SKM-1 (cell line): ENCODE data around the gene CARNS1.
A peak's percentile ranks its signal among the peaks of the same experiment; 100 is the strongest.

Experiments used
- DNase-seq: peaks from one replicate; lab custom pipeline; 2025; ENCODE audit not compliant: unreplicated experiment; lab: John Stamatoyannopoulos, UW

CARNS1 gene

GRCh38 chr11:67409261-67409666, 6.2 kb upstream of the CARNS1 start:
- DNase-seq, result no peak

GRCh38 chr11:67409781-67410368, 5.6 kb upstream of the CARNS1 start:
- no peak for DNase-seq

GRCh38 chr11:67410369-67410831, 5.1 kb upstream of the CARNS1 start:
- no peak for DNase-seq

GRCh38 chr11:67410984-67411784, 4.3 kb upstream of the CARNS1 start:
- no peak for DNase-seq

GRCh38 chr11:67411785-67412152, 3.7 kb upstream of the CARNS1 start:
- no peak for DNase-seq

GRCh38 chr11:67412495-67413179, 2.8 kb upstream of the CARNS1 start:
- DNase-seq, result no peak

GRCh38 chr11:67413266-67413849, 2.1 kb upstream of the CARNS1 start:
- no peak for DNase-seq

GRCh38 chr11:67416416-67417335, 1.2 kb downstream of the CARNS1 start:
- DNase-seq, result no peak

- DNase-seq, result no peak
Measured at GRCh38 chr11:67417425-67417824, 1.9 kb downstream of the CARNS1 start.

GRCh38 chr11:67418476-67419281, 3.2 kb downstream of the CARNS1 start:
- DNase-seq, result no peak

- DNase-seq, result no peak
Measured at GRCh38 chr11:67419325-67420049, 4.0 kb downstream of the CARNS1 start.

- DNase-seq, result no peak
Measured at GRCh38 chr11:67420147-67420645, 4.7 kb downstream of the CARNS1 start.

GRCh38 chr11:67420646-67421429, 5.4 kb downstream of the CARNS1 start:
- DNase-seq, result peak; percentile 85

- DNase-seq, result no peak
Measured at GRCh38 chr11:67421430-67422031, 6.1 kb downstream of the CARNS1 start.

- no peak for DNase-seq
Measured at GRCh38 chr11:67422891-67423290, 7.4 kb downstream of the CARNS1 start.

- DNase-seq, result no peak
Measured at GRCh38 chr11:67423466-67423865, 8.0 kb downstream of the CARNS1 start.

- no peak for DNase-seq
Measured at GRCh38 chr11:67423891-67424613, 8.6 kb downstream of the CARNS1 start.
